ENCODE results near the gene VPS26C. TPM values are rescaled to one million over a fixed set of nuclear protein-coding genes. Genes with fewer than 3 reads are reported as not detected.
A peak's percentile ranks its signal among the peaks of the same experiment; 100 is the strongest.

The VPS26C gene
- total and polyA plus RNA-seq, 2 of the 13 experiments (the other 11 are each of a cell fraction or from before 2014, with no cell fraction given) = 30.3 to 39.7 TPM

GRCh38 chr21:37266515-37267221 lies 466 bp downstream of the VPS26C start (continued):
- TF ChIP-seq NFE2L1 (CRISPR knock-in tag; IDR thresholded peaks at IDR 0.05; ENCODE audit: borderline replicate concordance) (no peak), ELF1 (CRISPR knock-in tag; IDR thresholded peaks at IDR 0.05) (no peak), ZNF543 (CRISPR knock-in tag; IDR thresholded peaks at IDR 0.05) (no peak), ZNF230 (CRISPR knock-in tag; IDR thresholded peaks at IDR 0.05) (no peak), TEF (CRISPR knock-in tag; IDR thresholded peaks at IDR 0.05) (no peak), ZNF780A (CRISPR knock-in tag; IDR thresholded peaks at IDR 0.05) (no peak), ZBTB20 (CRISPR knock-in tag; IDR thresholded peaks at IDR 0.05; ENCODE audit: borderline replicate concordance, low read depth) (no peak), SALL1 (CRISPR knock-in tag; IDR thresholded peaks at IDR 0.05) (no peak), CENPX (CRISPR knock-in tag; IDR thresholded peaks at IDR 0.05) (no peak), NCOA2 (CRISPR knock-in tag; IDR thresholded peaks at IDR 0.05) (no peak), ERF (CRISPR knock-in tag; IDR thresholded peaks at IDR 0.05) (no peak), PRDM15 (CRISPR knock-in tag; IDR thresholded peaks at IDR 0.05) (no peak), TMF1 (CRISPR knock-in tag; IDR thresholded peaks at IDR 0.05; ENCODE audit: low read depth) (0 out of 2 replicates have a peak, but pooled peaks have one; percentile 20), NFE2L2 (IDR thresholded peaks at IDR 0.05; ENCODE audit: low read length) (no peak), ZNF337 (CRISPR knock-in tag; IDR thresholded peaks at IDR 0.05; ENCODE audit: borderline replicate concordance, low read depth) (no peak), SMARCE1 (IDR thresholded peaks at IDR 0.05; ENCODE audit: borderline replicate concordance) (no peak), ZNF451 (CRISPR knock-in tag; IDR thresholded peaks at IDR 0.05) (no peak)
- TF ChIP-seq, protein P1, sequence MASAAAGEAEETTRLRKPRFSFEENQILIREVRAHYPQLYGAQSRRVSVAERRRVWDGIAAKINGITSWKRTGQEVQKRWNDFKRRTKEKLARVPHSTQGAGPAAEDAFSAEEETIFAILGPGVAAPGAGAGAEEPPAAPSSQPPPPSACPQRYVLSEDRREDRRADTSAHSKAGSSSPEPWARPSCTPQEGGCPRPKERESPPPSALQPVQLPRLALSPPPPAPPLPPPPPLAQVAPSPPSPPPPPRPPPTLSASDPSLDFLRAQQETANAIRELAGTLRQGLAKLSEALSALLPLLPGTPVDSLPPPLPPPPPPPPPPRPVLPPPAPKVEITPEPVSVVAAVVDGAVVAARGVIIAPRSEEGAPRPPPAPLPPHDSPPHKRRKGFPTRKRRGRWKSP (CRISPR knock-in tag; IDR thresholded peaks at IDR 0.05) = no peak
- TF ChIP-seq, protein P2, sequence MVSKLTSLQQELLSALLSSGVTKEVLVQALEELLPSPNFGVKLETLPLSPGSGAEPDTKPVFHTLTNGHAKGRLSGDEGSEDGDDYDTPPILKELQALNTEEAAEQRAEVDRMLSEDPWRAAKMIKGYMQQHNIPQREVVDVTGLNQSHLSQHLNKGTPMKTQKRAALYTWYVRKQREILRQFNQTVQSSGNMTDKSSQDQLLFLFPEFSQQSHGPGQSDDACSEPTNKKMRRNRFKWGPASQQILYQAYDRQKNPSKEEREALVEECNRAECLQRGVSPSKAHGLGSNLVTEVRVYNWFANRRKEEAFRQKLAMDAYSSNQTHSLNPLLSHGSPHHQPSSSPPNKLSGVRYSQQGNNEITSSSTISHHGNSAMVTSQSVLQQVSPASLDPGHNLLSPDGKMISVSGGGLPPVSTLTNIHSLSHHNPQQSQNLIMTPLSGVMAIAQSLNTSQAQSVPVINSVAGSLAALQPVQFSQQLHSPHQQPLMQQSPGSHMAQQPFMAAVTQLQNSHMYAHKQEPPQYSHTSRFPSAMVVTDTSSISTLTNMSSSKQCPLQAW (CRISPR knock-in tag; IDR thresholded peaks at IDR 0.05) = no peak
- TF ChIP-seq, protein P3, sequence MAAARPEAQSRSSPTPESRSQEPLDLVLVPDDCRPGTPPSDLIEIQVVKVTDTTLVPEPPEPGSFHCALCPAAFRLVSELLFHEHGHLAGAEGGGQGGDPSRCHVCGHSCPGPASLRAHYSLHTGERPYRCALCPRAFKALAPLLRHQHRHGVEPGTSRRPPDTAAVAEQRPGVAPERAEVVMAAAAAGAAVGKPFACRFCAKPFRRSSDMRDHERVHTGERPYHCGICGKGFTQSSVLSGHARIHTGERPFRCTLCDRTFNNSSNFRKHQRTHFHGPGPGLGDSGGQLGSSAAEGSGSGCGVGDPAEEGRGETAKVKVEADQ (CRISPR knock-in tag; IDR thresholded peaks at IDR 0.05; ENCODE audit: borderline replicate concordance) = 0 out of 2 replicates have a peak, but pooled peaks have one; percentile 13
- TF ChIP-seq, protein P4, sequence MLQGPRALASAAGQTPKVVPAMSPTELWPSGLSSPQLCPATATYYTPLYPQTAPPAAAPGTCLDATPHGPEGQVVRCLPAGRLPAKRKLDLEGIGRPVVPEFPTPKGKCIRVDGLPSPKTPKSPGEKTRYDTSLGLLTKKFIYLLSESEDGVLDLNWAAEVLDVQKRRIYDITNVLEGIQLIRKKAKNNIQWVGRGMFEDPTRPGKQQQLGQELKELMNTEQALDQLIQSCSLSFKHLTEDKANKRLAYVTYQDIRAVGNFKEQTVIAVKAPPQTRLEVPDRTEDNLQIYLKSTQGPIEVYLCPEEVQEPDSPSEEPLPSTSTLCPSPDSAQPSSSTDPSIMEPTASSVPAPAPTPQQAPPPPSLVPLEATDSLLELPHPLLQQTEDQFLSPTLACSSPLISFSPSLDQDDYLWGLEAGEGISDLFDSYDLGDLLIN (CRISPR knock-in tag; IDR thresholded peaks at IDR 0.05; ENCODE audit: borderline replicate concordance) = no peak

All from HepG2 (cell line).